DND-41 (cell line): ENCODE measurements around the gene THSD7B.

ENCODE experiments used
- ATAC-seq: fragments of 200-7000 bp; cut with Tn5 transposase; 3 replicates; pipeline ENCODE4 v1.9.1; 2021; ENCODE audit warnings: low read depth; ENCODE audit not compliant: insufficient read depth
- DNase-seq: peaks from one replicate; pipeline ENCODE4 v3.0.0-alpha.2; 2020
- H2AFZ ChIP-seq: 2 replicates; pipeline ENCODE4 v1.6.0; 2012; ENCODE audit warnings: low read depth, low read length
- H3K27ac ChIP-seq: 2 replicates; pipeline ENCODE4 v1.5.1; 2012; ENCODE audit warnings: low read length, inconsistent platforms
- H3K27me3 ChIP-seq: fragments of 200-600 bp; sonication (generic); 2 replicates; pipeline ENCODE4 v1.6.0; 2012; ENCODE audit warnings: low read length, mild to moderate bottlenecking, inconsistent platforms; ENCODE audit not compliant: insufficient read depth, poor library complexity
- H3K36me3 ChIP-seq: 2 replicates; pipeline ENCODE4 v1.5.1; 2012; ENCODE audit warnings: low read length, inconsistent platforms; ENCODE audit not compliant: insufficient read depth
- H3K4me1 ChIP-seq: 2 replicates; pipeline ENCODE4 v1.5.1; 2012; ENCODE audit warnings: mild to moderate bottlenecking, low read length; ENCODE audit not compliant: insufficient read depth
- H3K4me2 ChIP-seq: 2 replicates; pipeline ENCODE4 v1.6.0; 2012; ENCODE audit warnings: mild to moderate bottlenecking, moderate library complexity, low read length, inconsistent platforms; ENCODE audit not compliant: insufficient read depth
- H3K4me3 ChIP-seq, 2 experiments: fragments of 200-600 bp in 1 of 2; shearing (Covaris generic) in 1 of 2; 2 replicates each; pipeline ENCODE4 v1.5.1; 2012 to 2016; ENCODE audit warnings: inconsistent platforms in 2 of 2, low read length in 2 of 2, mild to moderate bottlenecking in 2 of 2, low read depth in 1 of 2, moderate library complexity in 1 of 2
- H3K79me2 ChIP-seq: 2 replicates; pipeline ENCODE4 v1.6.0; 2012; ENCODE audit warnings: low read length, inconsistent platforms; ENCODE audit not compliant: insufficient read depth
- H3K9ac ChIP-seq: 2 replicates; pipeline ENCODE4 v1.6.0; 2012; ENCODE audit warnings: low read depth, mild to moderate bottlenecking, inconsistent platforms, low read length, moderate library complexity
- H3K9me3 ChIP-seq: 2 replicates; pipeline ENCODE4 v1.5.1; 2012; ENCODE audit warnings: low read length, moderate library complexity, mild to moderate bottlenecking, inconsistent platforms; ENCODE audit not compliant: insufficient read depth, severe bottlenecking
- H4K20me1 ChIP-seq: 2 replicates; pipeline ENCODE4 v1.6.0; 2012; ENCODE audit warnings: low read length; ENCODE audit not compliant: insufficient read depth
- EZH2 ChIP-seq: IDR thresholded peaks from 3 replicates; pipeline ENCODE4 v1.6.1; 2012; ENCODE audit warnings: borderline replicate concordance, low read depth, mild to moderate bottlenecking, moderate library complexity, low read length, inconsistent platforms; ENCODE audit not compliant: severe bottlenecking
- TF ChIP-seq, protein P1 (sequence below): IDR thresholded peaks from 2 replicates; pipeline ENCODE4 v1.5.1; 2012; ENCODE audit warnings: borderline replicate concordance, low read length, moderate library complexity, mild to moderate bottlenecking; ENCODE audit not compliant: poor library complexity, severe bottlenecking; ENCODE audit errors: extremely low read depth

The THSD7B gene

DNA sequence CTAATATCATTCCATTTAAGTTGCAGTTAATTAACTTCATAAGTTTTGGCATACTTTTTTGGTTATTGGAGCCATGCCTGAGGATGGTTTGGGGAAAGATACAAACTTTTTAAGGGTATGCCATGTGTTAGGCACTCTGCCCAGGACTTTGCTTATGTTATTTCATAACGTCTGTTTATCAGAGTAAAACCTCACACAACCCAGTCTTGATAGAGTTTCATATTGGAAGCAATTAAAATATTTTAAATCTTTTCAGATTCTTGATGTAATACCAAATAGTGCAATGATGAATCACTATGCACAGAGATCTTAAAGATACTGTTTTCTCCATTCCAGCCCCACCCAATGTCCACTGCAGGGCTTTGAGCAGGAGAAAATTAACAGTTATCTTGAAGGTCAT lies 669.8 kb downstream of the THSD7B start:
- H4K20me1 ChIP-seq: no peaks in the 10 kb centered on the region
- H3K27me3 ChIP-seq: no peaks in the 10 kb centered on the region
- no peak overlapping the region for H3K4me2 ChIP-seq
- H3K4me1 ChIP-seq: no peaks in the 10 kb centered on the region
- ATAC-seq (no peak), DNase-seq (no peak)
- no peak overlapping the region for H3K27ac ChIP-seq
- H3K9me3 ChIP-seq: no peaks in the 10 kb centered on the region
- TF ChIP-seq EZH2: no peak
- TF ChIP-seq, protein P1, sequence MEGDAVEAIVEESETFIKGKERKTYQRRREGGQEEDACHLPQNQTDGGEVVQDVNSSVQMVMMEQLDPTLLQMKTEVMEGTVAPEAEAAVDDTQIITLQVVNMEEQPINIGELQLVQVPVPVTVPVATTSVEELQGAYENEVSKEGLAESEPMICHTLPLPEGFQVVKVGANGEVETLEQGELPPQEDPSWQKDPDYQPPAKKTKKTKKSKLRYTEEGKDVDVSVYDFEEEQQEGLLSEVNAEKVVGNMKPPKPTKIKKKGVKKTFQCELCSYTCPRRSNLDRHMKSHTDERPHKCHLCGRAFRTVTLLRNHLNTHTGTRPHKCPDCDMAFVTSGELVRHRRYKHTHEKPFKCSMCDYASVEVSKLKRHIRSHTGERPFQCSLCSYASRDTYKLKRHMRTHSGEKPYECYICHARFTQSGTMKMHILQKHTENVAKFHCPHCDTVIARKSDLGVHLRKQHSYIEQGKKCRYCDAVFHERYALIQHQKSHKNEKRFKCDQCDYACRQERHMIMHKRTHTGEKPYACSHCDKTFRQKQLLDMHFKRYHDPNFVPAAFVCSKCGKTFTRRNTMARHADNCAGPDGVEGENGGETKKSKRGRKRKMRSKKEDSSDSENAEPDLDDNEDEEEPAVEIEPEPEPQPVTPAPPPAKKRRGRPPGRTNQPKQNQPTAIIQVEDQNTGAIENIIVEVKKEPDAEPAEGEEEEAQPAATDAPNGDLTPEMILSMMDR: no peak
- H2AFZ ChIP-seq: no peak overlapping the region
- no peaks in the 10 kb centered on the region for H3K79me2 ChIP-seq
- no peaks in the 10 kb centered on the region for H3K36me3 ChIP-seq
- H3K4me3 ChIP-seq: no peak overlapping the region
- no peak overlapping the region for H3K9ac ChIP-seq

GRCh38 chr2:137437386-137437785 lies 672.0 kb downstream of the THSD7B start:
- no peaks in the 10 kb centered on the region for H3K79me2 ChIP-seq
- no peak for DNase-seq
- H3K27me3 ChIP-seq: no peaks in the 10 kb centered on the region
- TF ChIP-seq, protein P1: no peak
- no peak for TF ChIP-seq EZH2
- H3K4me1 ChIP-seq: no peaks in the 10 kb centered on the region
- H3K9ac ChIP-seq: no peak overlapping the region
- H4K20me1 ChIP-seq: no peaks in the 10 kb centered on the region
- H3K9me3 ChIP-seq: no peaks in the 10 kb centered on the region
- H2AFZ ChIP-seq: no peak overlapping the region
- no peak overlapping the region for H3K27ac ChIP-seq
- H3K36me3 ChIP-seq: no peaks in the 10 kb centered on the region
- H3K4me3 ChIP-seq: no peak overlapping the region
- no peak overlapping the region for H3K4me2 ChIP-seq
- no peak for ATAC-seq

GRCh38 chr2:137444970-137445369 lies 679.6 kb downstream of the THSD7B start:
- no peak overlapping the region for H3K4me2 ChIP-seq
- no peak overlapping the region for H3K9ac ChIP-seq
- H3K36me3 ChIP-seq: no peaks in the 10 kb centered on the region
- H3K9me3 ChIP-seq: no peaks in the 10 kb centered on the region
- no peak overlapping the region for H3K27ac ChIP-seq
- H3K4me3 ChIP-seq: no peak overlapping the region
- no peaks in the 10 kb centered on the region for H4K20me1 ChIP-seq
- no peaks in the 10 kb centered on the region for H3K27me3 ChIP-seq
- TF ChIP-seq, protein P1: no peak
- no peak for TF ChIP-seq EZH2
- H3K79me2 ChIP-seq: no peaks in the 10 kb centered on the region
- no peak overlapping the region for H2AFZ ChIP-seq
- no peak for DNase-seq
- no peak for ATAC-seq
- no peaks in the 10 kb centered on the region for H3K4me1 ChIP-seq

GRCh38 chr2:137449454-137449853 lies 684.1 kb downstream of the THSD7B start:
- Histone ChIP-seq H2AFZ (no peak overlapping the region), H4K20me1 (no peaks in the 10 kb centered on the region), H3K4me3 (no peak overlapping the region), H3K36me3 (no peaks in the 10 kb centered on the region), H3K4me1 (no peaks in the 10 kb centered on the region), H3K9me3 (no peaks in the 10 kb centered on the region), H3K9ac (no peak overlapping the region), H3K27me3 (no peaks in the 10 kb centered on the region), H3K4me2 (no peak overlapping the region), H3K79me2 (no peaks in the 10 kb centered on the region), H3K27ac (no peak overlapping the region)
- DNase-seq (no peak), ATAC-seq (peak; percentile 39; the same call in 1 of the 3 replicates)
- TF ChIP-seq EZH2: no peak
- TF ChIP-seq, protein P1: no peak
